ENCODE data around the gene GLIPR1L2. TPM values are rescaled to one million over a fixed set of nuclear protein-coding genes. Genes with fewer than 3 reads are reported as not detected.
A peak's percentile ranks its signal among the peaks of the same experiment; 100 is the strongest.
"Not testable (repeated sequence)": the region's sequence is repeated elsewhere in the genome, so short reads cannot be mapped to it uniquely, and the experiment has no call there.

The GLIPR1L2 gene
- not detected for total RNA-seq

- Histone ChIP-seq H3K27ac (ENCODE audit: low read depth, low read length) (peak within 1 kb of the TSS; percentile 89), H3K4me1 (ENCODE audit: control insufficient read depth in 3 of 3, insufficient read depth in 3 of 3, low read length in 3 of 3) (peaks cover 0 to 6% (median 0%) of the 10 kb centered on the region in 3 donors), H3K4me3 (ENCODE audit: low read length in 3 of 3) (peak within 1 kb of the TSS; percentile 85 to 96 (median 85)), H3K9ac (ENCODE audit: low read depth in 1 of 3, low read length in 3 of 3) (peak within 1 kb of the TSS; percentile 86 to 93 (median 87)), H3K36me3 (ENCODE audit: control insufficient read depth in 3 of 3, insufficient read depth in 3 of 3, low read length in 3 of 3) (no peaks in the 10 kb centered on the region), H3K9me3 (ENCODE audit: control insufficient read depth in 3 of 3, low read length in 3 of 3) (no peaks in the 10 kb centered on the region), H3K27me3 (ENCODE audit: control insufficient read depth in 3 of 3, insufficient read depth in 3 of 3, low read length in 3 of 3) (no peaks in the 10 kb centered on the region)
These were observed at the start of gene GLIPR1L2 for GRCh38 chr12:75390899-75391538. Gene GLIPR1L2, plus strand, starts transcription at chr12:75391089. Its CDS starts 28 bp downstream, at chr12:75391117.

DNA sequence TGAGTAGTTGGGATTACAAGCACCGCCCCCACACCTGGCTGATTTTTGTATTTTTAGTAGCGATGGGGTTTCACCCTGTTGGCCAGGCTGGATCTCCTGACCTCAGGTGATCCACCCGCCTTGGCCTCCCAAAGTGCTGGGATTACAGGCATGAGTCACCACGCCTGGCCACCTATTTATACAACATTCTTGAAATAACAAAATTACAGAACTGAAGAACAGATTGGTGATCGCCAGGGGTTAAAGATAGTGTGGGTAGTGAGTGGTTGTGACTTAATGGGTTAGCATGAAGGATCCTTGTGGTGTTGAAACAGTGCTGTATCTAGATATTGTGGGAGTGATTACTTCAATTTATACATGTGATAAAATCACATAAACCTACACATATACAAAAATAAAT lies 49.0 kb upstream of the GLIPR1L2 start:
- Histone ChIP-seq H3K36me3 (ENCODE audit: control insufficient read depth in 3 of 3, insufficient read depth in 3 of 3, low read length in 3 of 3) (no peaks in the 10 kb centered on the region), H3K9me3 (ENCODE audit: control insufficient read depth in 3 of 3, low read length in 3 of 3) (no peaks in the 10 kb centered on the region), H3K27me3 (ENCODE audit: control insufficient read depth in 3 of 3, insufficient read depth in 3 of 3, low read length in 3 of 3) (no peaks in the 10 kb centered on the region), H3K4me3 (ENCODE audit: low read length in 3 of 3) (no peak overlapping the region), H3K9ac (ENCODE audit: low read depth in 1 of 3, low read length in 3 of 3) (no peak overlapping the region), H3K27ac (ENCODE audit: low read depth, low read length) (no peak overlapping the region), H3K4me1 (ENCODE audit: control insufficient read depth in 3 of 3, insufficient read depth in 3 of 3, low read length in 3 of 3) (no peaks in the 10 kb centered on the region)

GRCh38 chr12:75345531-75345930 lies 45.4 kb upstream of the GLIPR1L2 start:
- H3K9ac ChIP-seq (ENCODE audit: low read depth in 1 of 3, low read length in 3 of 3): no peak overlapping the region
- no peaks in the 10 kb centered on the region for H3K9me3 ChIP-seq (ENCODE audit: control insufficient read depth in 3 of 3, low read length in 3 of 3)
- no peaks in the 10 kb centered on the region for H3K27me3 ChIP-seq (ENCODE audit: control insufficient read depth in 3 of 3, insufficient read depth in 3 of 3, low read length in 3 of 3)
- H3K4me1 ChIP-seq (ENCODE audit: control insufficient read depth in 3 of 3, insufficient read depth in 3 of 3, low read length in 3 of 3): no peaks in the 10 kb centered on the region
- no peaks in the 10 kb centered on the region for H3K36me3 ChIP-seq (ENCODE audit: control insufficient read depth in 3 of 3, insufficient read depth in 3 of 3, low read length in 3 of 3)
- H3K27ac ChIP-seq (ENCODE audit: low read depth, low read length): no peak overlapping the region
- no peak overlapping the region for H3K4me3 ChIP-seq (ENCODE audit: low read length in 3 of 3)

DNA sequence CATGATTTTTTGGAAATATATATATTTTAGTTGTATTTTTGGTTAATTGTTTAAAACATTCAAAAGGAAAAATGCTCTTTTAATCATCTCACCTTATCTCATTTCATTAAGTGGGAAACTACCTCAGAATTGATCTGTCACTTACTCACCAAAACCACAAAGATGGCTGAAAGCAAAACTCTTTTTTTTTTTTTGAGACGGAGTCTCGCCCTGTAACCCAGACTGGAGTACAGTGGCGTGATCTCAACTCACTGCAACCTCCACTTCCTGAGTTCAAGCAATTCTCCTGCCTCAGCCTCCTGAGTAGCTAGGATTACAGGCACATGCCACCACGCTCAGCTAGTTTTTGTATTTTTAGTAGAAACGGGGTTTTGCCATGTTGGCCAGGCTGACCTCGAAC lies 44.7 kb upstream of the GLIPR1L2 start:
- H3K4me1 ChIP-seq (ENCODE audit: control insufficient read depth in 3 of 3, insufficient read depth in 3 of 3, low read length in 3 of 3); H3K27me3 ChIP-seq (ENCODE audit: control insufficient read depth in 3 of 3, insufficient read depth in 3 of 3, low read length in 3 of 3); H3K36me3 ChIP-seq (ENCODE audit: control insufficient read depth in 3 of 3, insufficient read depth in 3 of 3, low read length in 3 of 3); H3K9ac ChIP-seq (ENCODE audit: low read depth in 1 of 3, low read length in 3 of 3); H3K9me3 ChIP-seq (ENCODE audit: control insufficient read depth in 3 of 3, low read length in 3 of 3); H3K4me3 ChIP-seq (ENCODE audit: low read length in 3 of 3); H3K27ac ChIP-seq (ENCODE audit: low read depth, low read length): not testable (repeated sequence)

DNA sequence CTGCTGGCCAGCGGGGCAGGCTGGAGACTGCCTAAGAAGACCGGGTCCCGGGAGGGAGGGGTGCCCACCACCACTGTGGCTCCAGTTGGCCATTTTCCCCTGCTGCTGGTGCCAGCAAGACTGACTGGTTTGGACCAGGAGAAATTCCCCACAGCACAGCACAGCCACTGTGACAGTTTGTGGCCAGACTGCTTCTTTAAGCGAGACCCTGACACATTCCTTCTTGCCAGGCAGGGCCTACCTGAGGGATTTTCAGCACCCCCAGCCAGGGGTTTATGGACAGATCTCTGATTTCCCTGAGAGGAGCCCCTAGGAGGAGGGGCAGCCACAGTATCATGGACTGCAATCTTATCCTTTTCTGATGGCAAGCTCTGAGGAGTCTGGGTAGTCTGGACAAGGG lies 40.9 kb upstream of the GLIPR1L2 start:
- Histone ChIP-seq H3K27ac (ENCODE audit: low read depth, low read length) (no peak overlapping the region), H3K4me3 (ENCODE audit: low read length in 3 of 3) (no peak overlapping the region), H3K27me3 (ENCODE audit: control insufficient read depth in 3 of 3, insufficient read depth in 3 of 3, low read length in 3 of 3) (no peaks in the 10 kb centered on the region), H3K36me3 (ENCODE audit: control insufficient read depth in 3 of 3, insufficient read depth in 3 of 3, low read length in 3 of 3) (no peaks in the 10 kb centered on the region), H3K4me1 (ENCODE audit: control insufficient read depth in 3 of 3, insufficient read depth in 3 of 3, low read length in 3 of 3) (no peaks in the 10 kb centered on the region), H3K9ac (ENCODE audit: low read depth in 1 of 3, low read length in 3 of 3) (no peak overlapping the region), H3K9me3 (ENCODE audit: control insufficient read depth in 3 of 3, low read length in 3 of 3) (peaks cover 0 to 5% (median 0%) of the 10 kb centered on the region in 3 donors)

DNA sequence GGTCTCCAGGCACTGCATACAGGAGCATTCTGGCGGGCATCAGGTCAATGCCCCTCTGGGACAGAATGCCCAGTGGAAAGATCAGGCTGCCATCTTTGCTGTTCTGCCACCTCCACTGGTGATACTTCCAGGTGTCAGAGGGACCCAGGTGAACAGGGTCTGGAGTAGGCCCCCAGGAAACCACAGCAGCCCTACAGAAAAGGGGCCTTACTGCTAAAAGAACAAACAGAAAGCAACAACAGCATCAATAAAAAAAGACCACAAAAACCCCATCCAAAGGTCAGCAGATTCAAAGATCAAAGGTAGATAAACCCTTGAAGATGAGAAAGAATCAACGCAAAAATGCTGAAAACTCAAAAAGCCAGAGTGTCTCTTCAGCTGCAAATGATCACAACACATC lies 40.5 kb upstream of the GLIPR1L2 start:
- Histone ChIP-seq H3K36me3 (ENCODE audit: control insufficient read depth in 3 of 3, insufficient read depth in 3 of 3, low read length in 3 of 3) (no peaks in the 10 kb centered on the region), H3K4me1 (ENCODE audit: control insufficient read depth in 3 of 3, insufficient read depth in 3 of 3, low read length in 3 of 3) (no peaks in the 10 kb centered on the region), H3K27me3 (ENCODE audit: control insufficient read depth in 3 of 3, insufficient read depth in 3 of 3, low read length in 3 of 3) (no peaks in the 10 kb centered on the region)

GRCh38 chr12:75354011-75354410 lies 36.9 kb upstream of the GLIPR1L2 start:
- H3K27ac ChIP-seq (ENCODE audit: low read depth, low read length): no peak overlapping the region
- H3K27me3 ChIP-seq (ENCODE audit: control insufficient read depth in 3 of 3, insufficient read depth in 3 of 3, low read length in 3 of 3): no peaks in the 10 kb centered on the region

More for the DNA sequence above, 40.5 kb upstream of the GLIPR1L2 start:
- Histone ChIP-seq H3K9me3 (ENCODE audit: control insufficient read depth in 3 of 3, low read length in 3 of 3) (peaks cover 0 to 5% (median 0%) of the 10 kb centered on the region in 3 donors), H3K4me3 (ENCODE audit: low read length in 3 of 3) (no peak overlapping the region), H3K9ac (ENCODE audit: low read depth in 1 of 3, low read length in 3 of 3) (no peak overlapping the region), H3K27ac (ENCODE audit: low read depth, low read length) (no peak overlapping the region)

GRCh38 chr12:75360920-75361319 lies 30.0 kb upstream of the GLIPR1L2 start:
- H3K9me3 ChIP-seq (ENCODE audit: control insufficient read depth in 3 of 3, low read length in 3 of 3): no peaks in the 10 kb centered on the region
- H3K27me3 ChIP-seq (ENCODE audit: control insufficient read depth in 3 of 3, insufficient read depth in 3 of 3, low read length in 3 of 3): no peaks in the 10 kb centered on the region
- no peak overlapping the region for H3K4me3 ChIP-seq (ENCODE audit: low read length in 3 of 3)

More at GRCh38 chr12:75354011-75354410, 36.9 kb upstream of the GLIPR1L2 start:
- H3K4me1 ChIP-seq (ENCODE audit: control insufficient read depth in 3 of 3, insufficient read depth in 3 of 3, low read length in 3 of 3): no peaks in the 10 kb centered on the region
- H3K36me3 ChIP-seq (ENCODE audit: control insufficient read depth in 3 of 3, insufficient read depth in 3 of 3, low read length in 3 of 3): no peaks in the 10 kb centered on the region
- H3K4me3 ChIP-seq (ENCODE audit: low read length in 3 of 3): no peak overlapping the region
- peaks cover 0 to 5% (median 0%) of the 10 kb centered on the region in 3 donors for H3K9me3 ChIP-seq (ENCODE audit: control insufficient read depth in 3 of 3, low read length in 3 of 3)
- H3K9ac ChIP-seq (ENCODE audit: low read depth in 1 of 3, low read length in 3 of 3): no peak overlapping the region

GRCh38 chr12:75361408-75361807 lies 29.5 kb upstream of the GLIPR1L2 start:
- H3K27me3 ChIP-seq (ENCODE audit: control insufficient read depth in 3 of 3, insufficient read depth in 3 of 3, low read length in 3 of 3): no peaks in the 10 kb centered on the region
- no peak overlapping the region for H3K27ac ChIP-seq (ENCODE audit: low read depth, low read length)
- no peak overlapping the region for H3K4me3 ChIP-seq (ENCODE audit: low read length in 3 of 3)
- H3K36me3 ChIP-seq (ENCODE audit: control insufficient read depth in 3 of 3, insufficient read depth in 3 of 3, low read length in 3 of 3): no peaks in the 10 kb centered on the region
- H3K4me1 ChIP-seq (ENCODE audit: control insufficient read depth in 3 of 3, insufficient read depth in 3 of 3, low read length in 3 of 3): no peaks in the 10 kb centered on the region
- no peaks in the 10 kb centered on the region for H3K9me3 ChIP-seq (ENCODE audit: control insufficient read depth in 3 of 3, low read length in 3 of 3)
- H3K9ac ChIP-seq (ENCODE audit: low read depth in 1 of 3, low read length in 3 of 3): no peak overlapping the region

More at GRCh38 chr12:75360920-75361319, 30.0 kb upstream of the GLIPR1L2 start:
- no peak overlapping the region for H3K27ac ChIP-seq (ENCODE audit: low read depth, low read length)
- no peaks in the 10 kb centered on the region for H3K4me1 ChIP-seq (ENCODE audit: control insufficient read depth in 3 of 3, insufficient read depth in 3 of 3, low read length in 3 of 3)
- H3K36me3 ChIP-seq (ENCODE audit: control insufficient read depth in 3 of 3, insufficient read depth in 3 of 3, low read length in 3 of 3): no peaks in the 10 kb centered on the region
- no peak overlapping the region for H3K9ac ChIP-seq (ENCODE audit: low read depth in 1 of 3, low read length in 3 of 3)

DNA sequence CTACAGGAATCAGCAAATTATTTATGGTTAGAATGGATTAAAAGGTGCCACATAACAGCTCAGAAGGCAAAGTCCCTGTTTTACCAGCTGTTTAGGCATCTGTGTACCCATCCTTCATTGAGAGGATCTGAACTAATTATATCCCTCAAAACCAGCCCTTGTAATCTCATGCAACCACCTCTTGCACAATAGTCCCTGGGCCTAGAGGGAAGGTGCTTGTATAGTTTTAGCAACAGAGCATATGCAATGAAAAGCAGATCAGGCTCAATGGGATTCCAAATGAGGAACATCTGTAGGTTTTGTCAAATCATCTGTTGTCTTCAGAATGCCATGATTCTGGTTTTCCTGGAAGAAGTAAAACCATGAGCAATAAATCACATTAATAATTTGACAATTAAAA lies 26.0 kb upstream of the GLIPR1L2 start:
- Histone ChIP-seq H3K27me3 (ENCODE audit: control insufficient read depth in 3 of 3, insufficient read depth in 3 of 3, low read length in 3 of 3) (no peaks in the 10 kb centered on the region), H3K27ac (ENCODE audit: low read depth, low read length) (no peak overlapping the region), H3K4me3 (ENCODE audit: low read length in 3 of 3) (no peak overlapping the region), H3K9ac (ENCODE audit: low read depth in 1 of 3, low read length in 3 of 3) (no peak overlapping the region), H3K36me3 (ENCODE audit: control insufficient read depth in 3 of 3, insufficient read depth in 3 of 3, low read length in 3 of 3) (no peaks in the 10 kb centered on the region), H3K9me3 (ENCODE audit: control insufficient read depth in 3 of 3, low read length in 3 of 3) (no peaks in the 10 kb centered on the region), H3K4me1 (ENCODE audit: control insufficient read depth in 3 of 3, insufficient read depth in 3 of 3, low read length in 3 of 3) (no peaks in the 10 kb centered on the region)

Measured in skeletal muscle tissue (tissue), 4 donors.